ENCODE measurements around the gene KIF26A. TPM values are rescaled to one million over a fixed set of nuclear protein-coding genes. Genes with fewer than 3 reads are reported as not detected.

The KIF26A gene
- polyA plus RNA-seq, 4 donors = 0.27 to 8.6 (median 4.8) TPM; not detected in 1

- H3K36me3 ChIP-seq (ENCODE audit: control insufficient read depth in 3 of 3, insufficient read depth in 2 of 3, low read depth in 1 of 3, low read length in 3 of 3) = no peaks in the 10 kb centered on the region
- no peak for DNase-seq
- H3K27ac ChIP-seq (ENCODE audit: low read depth in 1 of 3, low read length in 2 of 3) = peak overlapping the region in 2 of 3 donors; percentile 80 to 85
Observed at GRCh38 chr14:104226421-104227383, 88.3 kb downstream of the KIF26A start.

DNA sequence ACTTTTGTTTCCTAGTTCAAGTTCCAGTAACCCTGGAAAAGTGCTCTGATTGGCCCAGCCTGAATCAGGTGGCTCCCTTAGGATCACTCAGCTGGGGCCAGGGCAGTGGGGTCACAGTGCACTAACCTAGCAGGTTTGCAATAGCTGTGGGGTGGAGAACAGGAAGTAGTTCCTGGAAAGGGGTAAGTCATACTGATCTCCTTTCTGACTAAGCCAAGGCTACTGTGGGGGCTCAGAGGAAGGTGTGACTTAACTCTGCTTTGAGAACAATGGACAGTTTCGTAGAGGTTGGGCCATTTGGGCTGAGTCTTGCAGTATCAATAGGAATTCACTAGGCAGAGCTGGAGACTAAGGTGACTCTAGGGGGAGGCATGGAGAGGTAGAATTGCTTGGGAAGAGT is 89.4 kb downstream of the KIF26A start:
- no peak for DNase-seq
- H3K4me3 ChIP-seq (ENCODE audit: low read depth in 1 of 3, low read length in 3 of 3) = no peak overlapping the region
- FAIRE-seq = no peak

More at GRCh38 chr14:104226421-104227383, 88.3 kb downstream of the KIF26A start:
- WGBS, 3 donors = 77 to 87% (median 83%) methylated on average over 17 of the region's 17 CpGs
- H3K9me3 ChIP-seq (ENCODE audit: control insufficient read depth in 2 of 2, insufficient read depth in 1 of 2, low read depth in 1 of 2, low read length in 1 of 2) = peaks cover 0 to 15% of the 10 kb centered on the region in 2 donors
- H3K4me1 ChIP-seq (ENCODE audit: control insufficient read depth in 3 of 3, insufficient read depth in 2 of 3, low read depth in 1 of 3, low read length in 2 of 3) = peaks cover 0 to 37% (median 2%) of the 10 kb centered on the region in 3 donors
- no peak overlapping the region for H3K4me3 ChIP-seq (ENCODE audit: low read depth in 1 of 3, low read length in 3 of 3)
- no peak for FAIRE-seq
- no peaks in the 10 kb centered on the region for H3K27me3 ChIP-seq (ENCODE audit: control insufficient read depth in 3 of 3, insufficient read depth in 3 of 3, low read length in 3 of 3)

GRCh38 chr14:104228221-104228620 is 89.8 kb downstream of the KIF26A start:
- DNase-seq = no peak

More for the DNA sequence above, 89.4 kb downstream of the KIF26A start:
- WGBS, 3 donors = 73 to 86% (median 75%) methylated on average over 1 of the region's 1 CpG
- Histone ChIP-seq H3K4me1 (ENCODE audit: control insufficient read depth in 3 of 3, insufficient read depth in 2 of 3, low read depth in 1 of 3, low read length in 2 of 3) (peaks cover 0 to 31% (median 2%) of the 10 kb centered on the region in 3 donors), H3K36me3 (ENCODE audit: control insufficient read depth in 3 of 3, insufficient read depth in 2 of 3, low read depth in 1 of 3, low read length in 3 of 3) (no peaks in the 10 kb centered on the region), H3K27ac (ENCODE audit: low read depth in 1 of 3, low read length in 2 of 3) (no peak overlapping the region), H3K27me3 (ENCODE audit: control insufficient read depth in 3 of 3, insufficient read depth in 3 of 3, low read length in 3 of 3) (no peaks in the 10 kb centered on the region), H3K9me3 (ENCODE audit: control insufficient read depth in 2 of 2, insufficient read depth in 1 of 2, low read depth in 1 of 2, low read length in 1 of 2) (peaks cover 0 to 18% of the 10 kb centered on the region in 2 donors)

GRCh38 chr14:104228716-104229533 is 90.5 kb downstream of the KIF26A start:
- Histone ChIP-seq H3K27me3 (ENCODE audit: control insufficient read depth in 3 of 3, insufficient read depth in 3 of 3, low read length in 3 of 3) (no peaks in the 10 kb centered on the region), H3K36me3 (ENCODE audit: control insufficient read depth in 3 of 3, insufficient read depth in 2 of 3, low read depth in 1 of 3, low read length in 3 of 3) (no peaks in the 10 kb centered on the region), H3K4me3 (ENCODE audit: low read depth in 1 of 3, low read length in 3 of 3) (no peak overlapping the region), H3K4me1 (ENCODE audit: control insufficient read depth in 3 of 3, insufficient read depth in 2 of 3, low read depth in 1 of 3, low read length in 2 of 3) (peaks cover 0 to 20% (median 2%) of the 10 kb centered on the region in 3 donors), H3K9me3 (ENCODE audit: control insufficient read depth in 2 of 2, insufficient read depth in 1 of 2, low read depth in 1 of 2, low read length in 1 of 2) (peaks cover 0 to 23% of the 10 kb centered on the region in 2 donors), H3K27ac (ENCODE audit: low read depth in 1 of 3, low read length in 2 of 3) (no peak overlapping the region)
- no peak for FAIRE-seq
- 82 to 91% (median 83%) methylated on average over 14 to 17 of the region's 17 CpGs for WGBS, 3 donors
- no peak for DNase-seq

More at GRCh38 chr14:104228221-104228620, 89.8 kb downstream of the KIF26A start:
- WGBS, 3 donors = 63 to 84% (median 69%) methylated on average over 7 of the region's 7 CpGs
- no peak overlapping the region for H3K4me3 ChIP-seq (ENCODE audit: low read depth in 1 of 3, low read length in 3 of 3)
- FAIRE-seq = no peak
- no peaks in the 10 kb centered on the region for H3K27me3 ChIP-seq (ENCODE audit: control insufficient read depth in 3 of 3, insufficient read depth in 3 of 3, low read length in 3 of 3)
- H3K9me3 ChIP-seq (ENCODE audit: control insufficient read depth in 2 of 2, insufficient read depth in 1 of 2, low read depth in 1 of 2, low read length in 1 of 2) = peaks cover 0 to 22% of the 10 kb centered on the region in 2 donors
- H3K4me1 ChIP-seq (ENCODE audit: control insufficient read depth in 3 of 3, insufficient read depth in 2 of 3, low read depth in 1 of 3, low read length in 2 of 3) = peaks cover 0 to 27% (median 2%) of the 10 kb centered on the region in 3 donors
- no peak overlapping the region for H3K27ac ChIP-seq (ENCODE audit: low read depth in 1 of 3, low read length in 2 of 3)
- no peaks in the 10 kb centered on the region for H3K36me3 ChIP-seq (ENCODE audit: control insufficient read depth in 3 of 3, insufficient read depth in 2 of 3, low read depth in 1 of 3, low read length in 3 of 3)

GRCh38 chr14:104229534-104230055 is 91.2 kb downstream of the KIF26A start:
- Histone ChIP-seq H3K36me3 (ENCODE audit: control insufficient read depth in 3 of 3, insufficient read depth in 2 of 3, low read depth in 1 of 3, low read length in 3 of 3) (no peaks in the 10 kb centered on the region), H3K4me1 (ENCODE audit: control insufficient read depth in 3 of 3, insufficient read depth in 2 of 3, low read depth in 1 of 3, low read length in 2 of 3) (peaks cover 0 to 13% (median 0%) of the 10 kb centered on the region in 3 donors), H3K27me3 (ENCODE audit: control insufficient read depth in 3 of 3, insufficient read depth in 3 of 3, low read length in 3 of 3) (no peaks in the 10 kb centered on the region), H3K4me3 (ENCODE audit: low read depth in 1 of 3, low read length in 3 of 3) (no peak overlapping the region), H3K27ac (ENCODE audit: low read depth in 1 of 3, low read length in 2 of 3) (no peak overlapping the region), H3K9me3 (ENCODE audit: control insufficient read depth in 2 of 2, insufficient read depth in 1 of 2, low read depth in 1 of 2, low read length in 1 of 2) (peaks cover 0 to 29% of the 10 kb centered on the region in 2 donors)
- 34 to 72% (median 41%) methylated on average over 23 of the region's 23 CpGs for WGBS, 3 donors
- FAIRE-seq = no peak
- peak; percentile 52 to 68 for DNase-seq

DNA sequence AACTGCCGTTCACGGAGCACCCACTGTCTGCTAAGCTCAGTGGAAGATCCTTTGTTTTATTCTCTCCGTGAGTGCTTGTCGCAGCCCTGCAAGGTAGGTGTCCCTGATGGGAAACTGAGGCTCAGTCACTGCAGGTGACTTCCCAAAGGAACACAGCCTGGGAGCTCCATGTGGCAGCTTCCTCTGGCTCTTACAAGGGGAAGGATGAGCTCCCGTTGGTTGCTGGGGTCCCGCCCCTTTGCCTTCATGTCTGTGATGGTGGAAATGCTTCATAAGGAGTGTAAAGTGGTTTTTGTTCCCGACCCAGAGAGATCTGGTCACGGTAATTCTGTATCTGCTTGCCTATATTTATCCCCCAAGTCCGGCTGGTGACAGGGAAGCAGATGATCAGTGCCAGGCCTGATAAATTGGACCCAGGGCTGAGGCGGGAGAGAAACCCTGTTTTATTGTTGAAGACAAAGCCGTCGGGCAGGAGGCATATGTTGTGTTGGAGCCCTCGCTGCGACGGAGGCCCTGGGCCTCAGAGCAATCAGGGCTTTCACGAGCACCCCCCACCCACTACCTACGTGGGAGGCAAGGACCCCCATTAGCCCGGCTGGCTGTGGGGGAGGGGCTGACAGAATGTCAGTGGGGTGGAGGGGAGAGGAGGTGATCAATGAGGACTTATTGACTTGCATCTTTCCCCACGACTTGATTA is 91.9 kb downstream of the KIF26A start:
- Histone ChIP-seq H3K27ac (ENCODE audit: low read depth in 1 of 3, low read length in 2 of 3) (no peak overlapping the region), H3K27me3 (ENCODE audit: control insufficient read depth in 3 of 3, insufficient read depth in 3 of 3, low read length in 3 of 3) (no peaks in the 10 kb centered on the region), H3K4me1 (ENCODE audit: control insufficient read depth in 3 of 3, insufficient read depth in 2 of 3, low read depth in 1 of 3, low read length in 2 of 3) (peaks cover 0 to 8% (median 0%) of the 10 kb centered on the region in 3 donors), H3K36me3 (ENCODE audit: control insufficient read depth in 3 of 3, insufficient read depth in 2 of 3, low read depth in 1 of 3, low read length in 3 of 3) (no peaks in the 10 kb centered on the region), H3K9me3 (ENCODE audit: control insufficient read depth in 2 of 2, insufficient read depth in 1 of 2, low read depth in 1 of 2, low read length in 1 of 2) (peaks cover 0 to 33% of the 10 kb centered on the region in 2 donors), H3K4me3 (ENCODE audit: low read depth in 1 of 3, low read length in 3 of 3) (no peak overlapping the region)
- FAIRE-seq (no peak), DNase-seq (no peak)
- 72 to 79% (median 76%) methylated on average over 19 of the region's 19 CpGs for WGBS, 3 donors
